Mesodermal cell (in vitro differentiated cells): ENCODE data around the gene TTC33.

Source experiments
- H3K27ac ChIP-seq: 2 replicates; pipeline ENCODE4 v1.7.0; 2013; ENCODE audit warnings: mild to moderate bottlenecking, low read depth, low read length, moderate library complexity; ENCODE audit not compliant: severe bottlenecking
- H3K36me3 ChIP-seq: 2 replicates; pipeline ENCODE4 v1.7.1; 2013; ENCODE audit warnings: mild to moderate bottlenecking, low read length, moderate library complexity; ENCODE audit not compliant: control insufficient read depth, insufficient read depth
- H3K4me1 ChIP-seq: one replicate; pipeline ENCODE4 v1.7.1; 2013; ENCODE audit warnings: mild to moderate bottlenecking, low read length; ENCODE audit not compliant: insufficient read depth, control insufficient read depth, poor library complexity, severe bottlenecking
- H3K4me3 ChIP-seq: 2 replicates; pipeline ENCODE4 v1.7.0; 2013; ENCODE audit warnings: low read length, control low read depth, mild to moderate bottlenecking; ENCODE audit not compliant: insufficient read depth, poor library complexity, severe bottlenecking; ENCODE audit errors: extremely low read depth
- H3K9me3 ChIP-seq: 2 replicates; pipeline ENCODE4 v1.7.1; 2013; ENCODE audit warnings: mild to moderate bottlenecking, low read length, moderate library complexity; ENCODE audit not compliant: control insufficient read depth
- WGBS, 2 experiments: methylation state at CpG; one replicate each; pipeline ENCODE4 v1.1.5; 2013; ENCODE audit warnings: missing lambda C conversion rate in 2 of 2; ENCODE audit not compliant: insufficient coverage in 2 of 2; 5-methylcytosine and 5-hydroxymethylcytosine counted together

The TTC33 gene

DNA sequence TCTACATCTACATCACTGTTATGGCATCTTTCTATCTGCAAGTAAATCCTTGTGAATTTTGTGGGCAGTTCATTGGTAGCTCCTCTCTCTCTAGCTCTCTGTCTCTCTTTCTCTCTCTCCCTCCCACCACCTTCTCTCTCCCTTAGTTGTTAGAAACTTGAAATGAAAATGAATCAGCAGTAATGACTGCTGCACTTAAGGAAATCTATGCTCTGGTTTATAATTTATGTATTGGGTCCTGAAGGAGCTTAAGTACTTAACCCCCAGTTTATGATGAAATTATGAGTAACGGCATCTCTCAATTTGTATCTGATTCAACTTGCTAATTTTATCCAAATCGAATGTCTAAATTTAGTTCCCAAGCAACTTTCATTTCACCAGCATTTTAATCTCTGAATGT is 128.1 kb downstream of the TTC33 start:
- H3K4me3 ChIP-seq, result no peak overlapping the region
- H3K9me3 ChIP-seq, result no peaks in the 10 kb centered on the region
- no CpG with 5 or more reads among the region's 2 CpGs for WGBS, 2 experiments
- H3K27ac ChIP-seq, result no peak overlapping the region
- H3K4me1 ChIP-seq, result peaks cover 4% of the 10 kb centered on the region
- no peaks in the 10 kb centered on the region for H3K36me3 ChIP-seq

DNA sequence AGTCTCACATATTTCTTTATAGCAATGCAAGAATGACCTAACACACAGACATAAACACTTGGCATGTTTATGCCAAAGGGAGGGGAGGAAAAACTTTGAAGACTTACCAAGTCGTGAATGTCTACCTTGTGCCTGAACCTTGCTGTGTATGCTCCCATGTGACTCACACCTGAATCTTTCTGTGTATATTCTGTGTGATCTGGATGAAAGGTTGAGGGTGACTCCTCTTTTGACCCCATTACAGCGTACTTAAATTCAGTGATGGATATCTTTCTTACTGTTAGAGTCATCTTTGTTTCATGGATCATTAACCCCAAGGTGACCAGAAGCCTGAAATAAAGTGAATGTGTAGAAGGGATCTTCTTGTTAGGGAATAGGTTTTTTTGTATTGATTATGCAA is 129.0 kb downstream of the TTC33 start:
- 100% methylated on average over 1 of the region's 2 CpGs; no CpG with 5 or more reads in 1 of the 2 experiments for WGBS, 2 experiments

DNA sequence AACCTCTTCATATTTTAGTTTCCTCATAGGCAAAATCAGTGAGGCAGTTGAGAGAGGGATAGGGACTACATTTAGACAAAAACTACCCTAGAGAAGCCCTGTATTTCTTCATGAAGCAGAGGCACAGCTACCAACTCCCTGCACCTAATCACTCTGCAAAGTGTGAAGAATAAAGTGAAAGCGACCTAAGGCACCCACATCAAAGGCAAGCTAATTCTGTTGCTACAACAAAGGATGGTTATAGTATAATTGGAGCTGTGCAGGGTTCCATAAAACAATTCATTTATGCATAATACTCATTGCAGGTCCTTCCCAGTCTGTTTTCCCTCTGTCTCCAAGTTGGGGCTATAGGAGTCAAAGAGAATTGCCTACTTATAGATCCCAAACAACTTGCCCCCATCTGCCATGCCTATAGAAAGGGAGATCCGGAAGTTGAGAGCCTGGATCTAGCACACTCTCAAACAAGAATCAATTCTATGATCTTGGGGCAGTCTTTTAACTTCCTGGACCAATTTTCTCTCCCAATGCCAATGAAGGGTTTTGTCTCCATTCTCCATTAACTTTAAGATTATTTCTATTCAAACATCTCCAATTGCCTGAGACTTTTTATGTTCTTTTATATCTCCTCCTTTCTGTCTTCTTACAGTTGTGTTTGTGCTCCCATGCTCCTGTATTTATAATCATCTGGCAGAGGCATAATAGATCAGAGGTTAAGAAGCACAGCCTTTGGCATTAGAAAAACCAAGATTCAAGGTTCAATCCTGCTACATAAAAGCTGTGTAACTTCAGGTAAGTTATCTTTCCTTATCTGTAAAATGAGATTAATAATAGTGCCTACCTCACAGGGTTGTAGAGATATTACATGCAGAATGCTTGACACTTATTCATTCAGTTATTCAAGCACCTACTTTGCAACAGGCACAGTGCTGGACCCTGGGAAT is 132.0 kb downstream of the TTC33 start:
- Histone ChIP-seq H3K4me3 (no peak overlapping the region), H3K27ac (no peak overlapping the region), H3K9me3 (no peaks in the 10 kb centered on the region), H3K4me1 (peaks cover 14% of the 10 kb centered on the region), H3K36me3 (no peaks in the 10 kb centered on the region)
- whole genome bisulfite sequencing, 2 experiments, result 89% methylated on average over 1 of the region's 2 CpGs; no CpG with 5 or more reads in 1 of the 2 experiments

More for the DNA sequence above, 129.0 kb downstream of the TTC33 start:
- Histone ChIP-seq H3K9me3 (no peaks in the 10 kb centered on the region), H3K36me3 (no peaks in the 10 kb centered on the region), H3K27ac (no peak overlapping the region), H3K4me3 (no peak overlapping the region), H3K4me1 (peaks cover 13% of the 10 kb centered on the region)

DNA sequence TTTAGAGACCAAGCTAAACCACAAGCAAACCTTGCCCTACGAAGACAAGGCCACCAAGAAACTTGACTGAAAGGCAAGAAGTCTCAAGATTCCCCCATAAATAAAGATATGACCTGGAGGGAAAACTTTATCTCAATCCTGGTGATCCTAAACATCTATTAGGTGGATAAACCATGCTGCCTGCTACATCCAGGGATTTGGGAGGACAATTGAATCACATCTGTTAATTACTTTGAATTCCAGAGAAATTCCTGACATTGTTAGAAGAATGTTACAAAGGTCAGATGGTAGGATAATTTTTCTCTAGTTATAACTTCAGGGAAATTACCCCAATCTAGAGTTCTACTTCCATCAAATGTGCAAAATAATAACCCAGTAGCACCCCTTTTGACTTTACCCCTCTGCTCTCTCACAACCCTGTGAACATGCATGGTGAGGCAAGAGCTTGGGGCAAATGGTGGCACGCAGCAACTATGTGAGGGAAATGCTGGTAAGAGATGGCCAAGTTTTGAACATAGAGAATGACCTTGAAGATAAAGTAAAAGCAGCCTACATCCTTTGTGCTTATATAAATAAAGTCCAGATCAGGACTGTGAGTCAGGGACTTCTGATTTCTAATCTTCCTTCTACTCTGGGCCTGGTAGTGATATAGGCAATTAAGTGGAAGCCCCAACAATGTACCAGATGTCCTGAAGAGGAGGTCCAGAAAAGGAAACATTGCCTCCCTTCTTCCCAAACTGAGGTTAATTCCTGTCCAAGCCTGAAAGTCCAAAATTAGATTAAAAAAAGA is 133.1 kb downstream of the TTC33 start:
- WGBS, 2 experiments, result 100% methylated on average over 1 of the region's 2 CpGs; no CpG with 5 or more reads in 1 of the 2 experiments
- Histone ChIP-seq H3K36me3 (no peaks in the 10 kb centered on the region), H3K4me3 (no peak overlapping the region), H3K4me1 (peaks cover 14% of the 10 kb centered on the region), H3K9me3 (no peaks in the 10 kb centered on the region), H3K27ac (no peak overlapping the region)

DNA sequence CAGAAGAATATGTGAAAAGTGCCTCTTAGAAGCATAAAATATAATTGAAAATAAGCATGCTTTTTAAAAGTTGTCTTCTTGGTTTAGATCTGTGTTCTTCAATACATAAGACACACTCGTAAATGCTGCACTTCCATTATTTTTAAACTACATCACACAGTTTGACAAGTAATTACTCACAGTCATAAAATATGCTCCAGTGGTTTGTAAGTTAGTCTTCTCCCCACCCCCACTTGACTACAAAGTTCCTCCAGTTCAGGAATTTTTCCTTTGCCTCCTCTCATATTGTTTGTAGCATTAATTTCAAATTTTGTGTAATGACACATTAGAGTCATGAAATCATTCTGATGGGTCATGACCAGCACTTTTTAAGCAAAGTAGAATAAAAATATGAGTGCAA is 136.3 kb downstream of the TTC33 start:
- no peaks in the 10 kb centered on the region for H3K9me3 ChIP-seq
- H3K27ac ChIP-seq, result no peak overlapping the region
- no peaks in the 10 kb centered on the region for H3K36me3 ChIP-seq
- no CpG with 5 or more reads among the region's 1 CpG for WGBS, 2 experiments
- peaks cover 14% of the 10 kb centered on the region for H3K4me1 ChIP-seq
- no peak overlapping the region for H3K4me3 ChIP-seq

DNA sequence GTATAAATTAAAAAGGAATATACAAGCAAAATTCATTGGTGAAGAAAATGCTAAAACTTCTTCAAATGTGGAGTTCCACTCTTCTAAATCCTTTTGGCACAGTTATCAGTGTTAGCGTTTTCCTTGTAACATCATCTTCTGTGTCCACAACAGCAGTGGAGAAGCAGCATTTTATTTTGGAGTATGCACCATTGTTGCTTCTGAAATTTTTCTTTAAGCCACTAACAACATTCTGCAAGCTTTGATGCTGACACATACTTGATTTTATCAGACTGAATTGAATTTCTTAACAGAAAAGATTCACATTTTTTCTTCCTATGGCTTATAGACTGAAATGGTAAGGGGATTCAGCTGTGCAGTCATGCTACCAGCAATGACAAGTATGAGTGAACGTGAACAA is 136.8 kb downstream of the TTC33 start:
- H3K9me3 ChIP-seq, result no peaks in the 10 kb centered on the region
- H3K36me3 ChIP-seq, result no peaks in the 10 kb centered on the region
- no peak overlapping the region for H3K27ac ChIP-seq
- H3K4me1 ChIP-seq, result peaks cover 14% of the 10 kb centered on the region
- no peak overlapping the region for H3K4me3 ChIP-seq
- 60 to 100% methylated on average over 1 of the region's 2 CpGs for WGBS, 2 experiments

DNA sequence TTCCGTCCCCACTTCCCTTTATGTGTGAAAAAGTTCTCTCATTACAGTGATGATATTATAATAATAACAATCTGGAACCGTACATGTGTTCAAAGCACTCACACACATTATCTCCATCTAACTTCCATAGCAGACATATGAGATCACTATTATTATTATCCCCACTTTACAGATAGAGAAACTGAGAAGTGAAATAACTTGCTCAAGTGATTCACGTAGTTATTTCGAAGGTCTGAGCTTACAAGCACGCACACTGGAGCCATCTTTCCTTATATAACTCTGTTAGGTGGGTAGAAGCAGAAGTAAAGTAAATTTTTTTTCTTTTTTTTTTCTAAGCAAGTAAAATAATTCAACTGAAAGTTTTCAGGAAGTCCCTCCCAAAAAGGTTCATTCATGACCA is 139.0 kb downstream of the TTC33 start:
- WGBS, 2 experiments, result 90% methylated on average over 2 of the region's 5 CpGs; no CpG with 5 or more reads in 1 of the 2 experiments
- H3K4me1 ChIP-seq, result peaks cover under 1% of the 10 kb centered on the region
- H3K4me3 ChIP-seq, result no peak overlapping the region
- no peak overlapping the region for H3K27ac ChIP-seq
- H3K9me3 ChIP-seq, result no peaks in the 10 kb centered on the region
- H3K36me3 ChIP-seq, result no peaks in the 10 kb centered on the region

DNA sequence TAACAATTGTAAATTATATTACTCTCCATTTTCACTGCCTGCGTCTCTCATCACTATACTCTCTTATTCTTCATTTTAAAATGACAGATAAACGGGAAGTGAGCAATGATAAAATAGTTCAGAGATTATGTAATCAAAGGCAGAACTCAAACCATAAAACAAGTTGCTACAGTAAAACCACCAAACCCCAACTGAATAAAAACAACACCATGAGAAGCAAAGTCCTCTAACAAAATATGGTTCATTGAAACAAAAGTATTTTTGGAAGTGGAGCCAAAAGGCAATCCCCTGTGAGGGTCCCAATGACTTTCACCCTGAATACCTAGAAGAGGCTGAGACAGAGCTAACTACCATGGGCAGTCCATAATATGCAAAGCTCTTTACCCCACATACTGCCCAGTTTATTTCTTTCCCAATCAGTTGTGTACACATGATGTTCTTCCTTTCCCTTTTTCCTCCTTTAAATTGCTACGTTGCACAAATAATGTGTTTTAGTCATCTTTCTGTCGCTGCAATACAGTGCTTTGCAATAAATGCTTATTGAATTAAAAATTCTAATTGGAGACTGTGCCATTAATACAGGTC is 140.1 kb downstream of the TTC33 start:
- no peaks in the 10 kb centered on the region for H3K9me3 ChIP-seq
- H3K27ac ChIP-seq, result no peak overlapping the region
- no peak overlapping the region for H3K4me3 ChIP-seq
- H3K4me1 ChIP-seq, result no peaks in the 10 kb centered on the region
- H3K36me3 ChIP-seq, result no peaks in the 10 kb centered on the region
- WGBS, 2 experiments, result no CpG with 5 or more reads among the region's 4 CpGs

DNA sequence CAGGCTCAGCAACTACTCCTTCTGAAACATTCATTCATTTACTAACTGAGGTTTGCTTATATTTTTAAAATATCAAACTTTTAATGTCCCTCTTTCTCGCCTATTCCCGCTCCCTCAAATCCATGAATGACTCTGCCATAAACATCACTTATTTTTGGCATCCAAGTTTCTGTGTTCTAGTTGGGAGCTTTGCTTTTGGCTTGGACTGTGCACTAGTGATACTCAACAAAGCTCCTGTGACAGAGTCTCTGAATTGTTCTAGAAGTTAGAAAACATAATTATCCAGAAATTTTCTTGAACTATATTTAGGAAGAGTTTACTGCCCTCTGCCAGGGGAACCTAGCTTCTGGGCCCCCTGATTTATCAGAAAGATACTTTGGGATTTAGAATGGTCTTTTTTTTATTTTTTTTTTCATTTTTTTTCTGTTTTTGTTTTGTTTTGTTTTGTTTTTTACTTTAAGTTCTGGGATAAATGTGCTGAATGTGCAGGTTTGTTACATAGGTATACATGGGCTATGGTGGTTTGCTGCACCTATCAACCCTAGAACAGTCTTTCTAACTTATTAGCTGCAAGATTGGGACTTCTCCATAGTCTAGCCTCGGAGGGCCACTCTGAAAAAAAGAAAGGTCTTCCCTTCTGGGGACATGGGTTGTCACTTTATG is 140.7 kb downstream of the TTC33 start:
- no peak overlapping the region for H3K4me3 ChIP-seq
- no CpG with 5 or more reads among the region's 3 CpGs for WGBS, 2 experiments
- H3K36me3 ChIP-seq, result no peaks in the 10 kb centered on the region
- H3K27ac ChIP-seq, result no peak overlapping the region
- no peaks in the 10 kb centered on the region for H3K4me1 ChIP-seq
- no peaks in the 10 kb centered on the region for H3K9me3 ChIP-seq

DNA sequence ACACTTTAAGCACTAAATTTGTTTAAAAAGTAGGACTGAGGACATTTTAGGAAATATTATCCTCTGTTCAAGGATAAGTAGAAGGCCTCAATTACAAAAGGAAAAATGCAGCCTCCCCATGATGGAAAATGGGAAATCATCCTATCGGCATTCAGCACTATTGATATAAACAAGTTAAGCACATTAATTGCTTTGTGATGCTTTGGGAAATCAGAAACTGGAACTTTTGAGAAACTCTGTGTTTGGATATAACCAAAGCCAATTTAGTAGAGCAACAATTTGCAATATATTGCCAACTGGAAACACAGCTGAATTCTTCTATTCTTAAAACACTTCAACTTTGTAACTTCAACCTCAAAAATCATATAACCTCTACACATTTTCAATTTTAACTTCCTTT is 141.3 kb downstream of the TTC33 start:
- Histone ChIP-seq H3K4me3 (no peak overlapping the region), H3K36me3 (no peaks in the 10 kb centered on the region), H3K9me3 (no peaks in the 10 kb centered on the region), H3K4me1 (no peaks in the 10 kb centered on the region), H3K27ac (no peak overlapping the region)
- no CpG with 5 or more reads among the region's 1 CpG for WGBS, 2 experiments
